Measurements from ENCODE around the gene DNAJC25. TPM values are rescaled to one million over a fixed set of nuclear protein-coding genes. Genes with fewer than 3 reads are reported as not detected.
A peak's percentile ranks its signal among the peaks of the same experiment; 100 is the strongest.
"Not testable (repeated sequence)": the region's sequence is repeated elsewhere in the genome, so short reads cannot be mapped to it uniquely, and the experiment has no call there.

The DNAJC25 gene
- total RNA-seq, 1 experiment from 2014 or later = 6.2 TPM

DNA sequence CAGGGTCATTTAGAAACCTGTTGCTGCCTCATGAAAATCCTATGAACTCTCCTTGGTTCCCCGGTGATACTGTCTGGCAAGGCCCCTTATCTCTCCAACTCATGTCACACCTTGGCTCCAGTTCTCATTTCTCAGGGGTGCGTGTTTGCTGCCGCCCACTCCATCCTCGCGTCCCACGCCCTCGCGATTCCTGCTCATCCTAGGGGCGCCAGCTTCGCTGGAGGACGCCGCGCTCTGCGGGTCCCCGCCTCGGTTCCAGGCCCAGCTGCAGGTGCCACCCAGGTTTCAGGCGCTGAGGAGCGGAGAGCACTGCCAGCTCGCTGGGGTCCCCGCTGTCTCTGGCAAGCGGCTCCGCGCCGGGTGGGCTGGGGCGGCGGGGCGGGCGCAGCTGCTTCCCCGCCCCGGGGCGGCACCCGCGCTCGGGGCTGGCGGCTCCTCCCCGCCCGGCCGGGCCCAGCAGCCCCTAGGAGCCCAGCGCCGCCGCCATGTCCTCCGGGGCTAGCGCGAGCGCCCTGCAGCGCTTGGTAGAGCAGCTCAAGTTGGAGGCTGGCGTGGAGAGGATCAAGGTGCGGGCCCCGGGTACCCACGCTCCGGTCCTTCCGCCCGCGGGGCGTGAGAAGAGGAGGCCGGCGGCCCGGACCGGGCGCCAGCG is 30.1 kb downstream of the DNAJC25 start, which contains the start of gene GNG10:
GNG10 (plus strand) TSS at position 456 of the 652 bp plus-strand sequence; CDS start at position 486, 30 bp downstream.
- peak; percentile 59 for DNase-seq (ENCODE audit: low read depth)
- in situ Hi-C loops (cut with HindIII; ENCODE audit: low pct_unique_long_range_greater_than_20kb, low sequenced_read_pairs) = no loop called here

- DNase-seq (ENCODE audit: low read depth) = peak; percentile 32
- in situ Hi-C loops (cut with HindIII; ENCODE audit: low pct_unique_long_range_greater_than_20kb, low sequenced_read_pairs) = no loop called here
Observed at GRCh38 chr9:111661802-111662521, 30.8 kb downstream of the DNAJC25 start.

GRCh38 chr9:111662576-111663300 is 31.6 kb downstream of the DNAJC25 start:
- no peak for DNase-seq (ENCODE audit: low read depth)
- in situ Hi-C loops (cut with HindIII; ENCODE audit: low pct_unique_long_range_greater_than_20kb, low sequenced_read_pairs) = no loop called here

DNA sequence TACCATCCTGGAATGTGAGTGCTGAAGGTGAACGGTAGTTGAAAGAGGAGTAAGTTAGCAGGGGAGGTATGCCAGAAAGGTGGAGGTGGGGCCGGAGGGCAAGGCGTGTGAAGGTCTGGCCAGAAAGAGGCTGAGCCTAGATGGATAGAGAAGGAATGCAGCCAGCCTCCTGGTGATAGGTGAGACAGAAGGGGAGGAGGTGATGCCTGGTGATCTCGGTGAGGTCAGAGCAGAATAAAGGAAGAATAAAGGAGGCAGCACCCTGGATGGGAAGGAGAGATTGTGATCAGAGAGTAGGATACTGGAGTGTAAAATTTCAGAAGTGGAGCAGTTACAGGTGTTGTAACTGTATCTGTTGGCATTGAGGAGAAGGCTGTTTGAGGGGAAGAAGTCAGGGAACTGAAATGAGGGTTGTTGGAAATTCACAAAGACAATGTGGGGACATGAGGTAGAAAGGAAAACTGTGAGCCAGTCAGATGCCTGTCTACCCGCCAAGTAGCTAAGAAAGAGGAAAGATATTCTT is 32.2 kb downstream of the DNAJC25 start:
- in situ Hi-C loops (cut with HindIII; ENCODE audit: low pct_unique_long_range_greater_than_20kb, low sequenced_read_pairs) = no loop called here
- DNase-seq (ENCODE audit: low read depth) = no peak

DNA sequence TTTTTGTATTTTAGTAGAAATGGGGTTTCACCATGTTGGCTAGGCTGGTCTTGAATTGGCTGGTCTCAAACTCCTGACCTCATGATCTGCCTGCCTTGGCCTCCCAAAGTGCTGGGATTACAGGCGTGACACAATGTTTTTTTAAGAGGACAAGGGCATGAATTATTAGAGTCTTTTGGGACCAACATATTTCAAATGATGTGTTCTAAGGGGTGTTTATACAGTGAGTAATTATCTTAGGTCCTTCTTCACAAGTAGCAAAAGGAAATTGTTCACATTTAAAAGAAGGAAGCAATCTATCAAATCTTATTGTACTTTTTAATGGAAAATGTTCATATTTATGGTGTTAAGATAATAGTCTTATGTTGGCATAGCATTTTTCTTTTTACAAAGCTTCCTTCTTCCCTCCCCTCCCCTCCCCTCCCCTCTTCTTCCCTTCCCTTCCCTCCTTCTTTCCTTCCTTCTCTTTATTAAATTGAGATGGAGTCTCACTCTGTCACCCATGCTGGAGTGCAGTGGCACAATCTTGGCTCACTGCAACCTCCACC is 37.0 kb downstream of the DNAJC25 start:
- DNase-seq (ENCODE audit: low read depth) = no peak
- in situ Hi-C loops (cut with HindIII; ENCODE audit: low pct_unique_long_range_greater_than_20kb, low sequenced_read_pairs) = no loop called here

DNA sequence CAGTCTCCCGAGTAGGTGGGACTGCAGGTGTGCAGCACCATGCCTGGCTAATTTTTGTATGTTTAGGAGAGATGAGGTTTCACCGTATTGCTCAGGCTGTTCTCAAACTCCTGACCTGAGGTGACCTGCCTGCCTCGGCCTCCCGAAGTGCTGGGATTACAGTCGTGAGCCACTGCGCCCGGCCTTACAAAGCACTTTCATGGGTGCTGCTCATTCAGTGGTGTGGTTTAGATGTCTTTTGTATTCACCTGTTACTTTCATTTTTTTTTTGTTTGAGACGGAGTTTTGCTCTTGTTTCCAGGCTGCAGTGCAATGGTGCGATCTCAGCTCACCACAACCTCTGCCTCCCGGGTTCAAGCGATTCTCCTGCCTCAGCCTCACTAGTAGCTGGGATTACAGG is 37.5 kb downstream of the DNAJC25 start:
- DNase-seq (ENCODE audit: low read depth); in situ Hi-C loops (cut with HindIII; ENCODE audit: low pct_unique_long_range_greater_than_20kb, low sequenced_read_pairs): not testable (repeated sequence)

DNA sequence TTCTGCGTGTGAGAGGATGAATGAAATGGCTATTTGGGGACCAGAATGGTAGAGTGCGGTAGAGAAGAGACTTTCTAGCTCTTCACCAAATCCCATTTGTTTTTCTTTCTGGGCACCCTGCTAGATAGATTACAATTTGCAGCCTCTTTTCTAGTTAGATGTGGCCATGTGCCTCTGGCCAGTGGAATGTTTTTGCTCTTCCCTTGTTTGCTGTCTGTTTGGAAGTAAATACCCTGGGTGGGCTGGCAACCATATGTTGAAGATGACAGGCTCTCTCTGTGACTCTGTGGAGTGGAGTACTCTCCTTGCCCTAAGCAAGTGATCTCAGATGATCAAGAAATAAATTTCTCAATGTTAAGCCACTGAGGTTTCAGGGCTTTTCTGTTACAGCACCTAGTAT is 43.2 kb downstream of the DNAJC25 start:
- in situ Hi-C loops (cut with HindIII; ENCODE audit: low pct_unique_long_range_greater_than_20kb, low sequenced_read_pairs) = no loop called here
- no peak for DNase-seq (ENCODE audit: low read depth)

DNA sequence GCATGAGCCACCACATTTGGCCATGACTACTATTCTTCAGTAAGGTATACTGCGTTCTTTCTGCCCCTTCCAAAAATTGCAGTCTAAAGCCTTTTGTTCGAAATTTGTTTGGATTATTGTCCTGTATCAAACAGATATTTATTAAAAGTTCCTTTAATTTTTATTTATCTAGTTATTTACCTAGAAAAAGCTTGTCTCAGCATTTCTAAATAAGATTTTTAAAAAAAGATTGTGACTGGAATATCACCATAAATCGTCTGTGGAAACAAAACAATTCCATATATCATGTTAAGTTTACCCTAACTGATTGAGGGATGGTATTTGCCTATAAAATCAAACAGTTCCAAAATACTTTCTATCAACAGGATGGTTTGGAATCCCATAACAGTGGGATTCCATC is 45.0 kb downstream of the DNAJC25 start:
- in situ Hi-C loops (cut with HindIII; ENCODE audit: low pct_unique_long_range_greater_than_20kb, low sequenced_read_pairs) = no loop called here
- DNase-seq (ENCODE audit: low read depth) = no peak

DNA sequence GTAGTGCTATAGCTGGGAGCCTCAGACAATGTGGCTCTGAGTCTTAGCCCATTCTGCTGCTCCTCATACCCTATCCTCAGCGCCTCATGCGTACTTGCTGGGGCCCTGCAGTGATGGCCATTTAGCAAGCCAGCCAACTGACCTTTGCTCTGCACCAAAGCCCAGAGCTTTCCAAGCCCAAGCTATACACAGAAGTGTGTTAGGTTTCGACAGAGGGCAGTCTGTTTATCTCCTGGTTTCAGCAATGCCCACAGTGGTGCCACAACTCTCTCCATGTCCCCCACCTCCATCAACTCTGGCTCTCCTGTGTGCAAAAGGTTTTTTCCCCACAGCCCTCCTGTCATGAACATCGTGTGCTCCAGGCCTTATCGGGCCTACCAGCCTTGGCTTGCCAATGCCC is 47.2 kb downstream of the DNAJC25 start:
- in situ Hi-C loops (cut with HindIII; ENCODE audit: low pct_unique_long_range_greater_than_20kb, low sequenced_read_pairs) = no loop called here
- DNase-seq (ENCODE audit: low read depth) = no peak

DNA sequence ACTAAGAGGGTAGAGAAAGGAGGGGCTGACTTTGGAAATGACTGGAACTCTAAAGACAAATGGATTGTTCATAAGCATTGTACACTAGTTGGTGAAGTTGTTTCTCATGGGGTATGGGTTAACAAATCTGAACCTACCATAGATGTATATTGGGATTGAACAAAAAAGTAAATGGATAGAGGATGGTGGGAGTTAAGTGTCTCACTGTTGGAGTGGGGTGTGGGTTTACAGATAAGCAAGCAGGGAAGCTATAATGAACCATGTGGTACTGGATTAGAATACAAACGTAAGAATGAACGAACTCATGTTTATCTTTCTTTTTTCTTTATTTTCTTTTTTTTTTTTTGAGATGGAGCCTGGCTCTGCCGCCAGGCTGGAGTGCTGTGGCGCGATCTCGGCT is 48.1 kb downstream of the DNAJC25 start:
- no peak for DNase-seq (ENCODE audit: low read depth)
- in situ Hi-C loops (cut with HindIII; ENCODE audit: low pct_unique_long_range_greater_than_20kb, low sequenced_read_pairs) = no loop called here

DNA sequence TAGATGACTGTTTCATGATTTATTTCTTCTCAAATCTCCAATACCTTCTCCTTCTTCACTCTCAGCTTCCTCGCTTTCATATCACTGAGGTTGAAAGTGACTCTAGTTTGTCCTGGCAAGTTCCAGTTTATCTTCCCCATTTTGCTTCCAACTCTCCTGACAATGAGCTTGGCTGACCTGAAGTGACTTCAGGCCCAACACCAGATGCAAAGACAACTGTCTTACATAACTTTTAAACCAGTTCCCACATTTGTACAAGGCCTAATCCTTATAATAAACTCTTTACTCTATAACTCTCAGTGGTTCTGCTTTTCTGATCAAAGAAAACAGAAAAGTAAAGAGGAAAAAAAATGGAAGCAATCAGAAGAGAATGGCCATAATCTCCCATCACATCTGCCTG is 52.3 kb downstream of the DNAJC25 start:
- DNase-seq (ENCODE audit: low read depth) = no peak
- in situ Hi-C loops (cut with HindIII; ENCODE audit: low pct_unique_long_range_greater_than_20kb, low sequenced_read_pairs) = no loop called here

GRCh38 chr9:111691672-111692329 is 60.7 kb downstream of the DNAJC25 start:
- DNase-seq (ENCODE audit: low read depth) = peak; percentile 43
- in situ Hi-C loops (cut with HindIII; ENCODE audit: low pct_unique_long_range_greater_than_20kb, low sequenced_read_pairs) = no loop called here

GRCh38 chr9:111696796-111697195 is 65.7 kb downstream of the DNAJC25 start:
- in situ Hi-C loops (cut with HindIII; ENCODE audit: low pct_unique_long_range_greater_than_20kb, low sequenced_read_pairs) = no loop called here
- no peak for DNase-seq (ENCODE audit: low read depth)

GRCh38 chr9:111700776-111701175 is 69.6 kb downstream of the DNAJC25 start:
- no peak for DNase-seq (ENCODE audit: low read depth)

More at GRCh38 chr9:111700776-111701175, 69.6 kb downstream of the DNAJC25 start:
- in situ Hi-C loops (cut with HindIII; ENCODE audit: low pct_unique_long_range_greater_than_20kb, low sequenced_read_pairs) = no loop called here

Other genes with a start within 250 kb of the DNAJC25 start
- gene ECPAS, start 147.0 kb upstream of the DNAJC25 start, total RNA-seq (2014; rRNA removed; shearing (Covaris generic); ENCODE audit: low replicate concordance) = 30.5 and 35.4 TPM in 2 replicates
- gene ZNF483, start 106.2 kb upstream of the DNAJC25 start, total RNA-seq (2014; rRNA removed; shearing (Covaris generic); ENCODE audit: low replicate concordance) = 0.96 and 3.1 TPM in 2 replicates
- 95.6 and 116 TPM in 2 replicates for gene PTGR1, start 31.7 kb upstream of the DNAJC25 start, total RNA-seq (2014; rRNA removed; shearing (Covaris generic); ENCODE audit: low replicate concordance)
- gene GNG10, start 30.3 kb downstream of the DNAJC25 start, total RNA-seq (2014; rRNA removed; shearing (Covaris generic); ENCODE audit: low replicate concordance) = 78.1 and 89.8 TPM in 2 replicates
- not detected in 2 replicates for gene SHOC1, start 163.6 kb downstream of the DNAJC25 start, total RNA-seq (2014; rRNA removed; shearing (Covaris generic); ENCODE audit: low replicate concordance)